Limb (tissue), 2 donors: ENCODE measurements around the gene DAB1.
"Not testable (repeated sequence)": the region's sequence is repeated elsewhere in the genome, so short reads cannot be mapped to it uniquely, and the experiment has no call there.

ENCODE experiments used
- DNase-seq, 2 donors: peaks; one replicate each; pipeline ENCODE4 v3.0.0-alpha.2; 2016; ENCODE audit errors: extremely low spot score in 2 of 2

Gene DAB1

GRCh38 chr1:57124768-57125446 lies 299.0 kb downstream of the DAB1 start:
- DNase-seq: no peak

DNA sequence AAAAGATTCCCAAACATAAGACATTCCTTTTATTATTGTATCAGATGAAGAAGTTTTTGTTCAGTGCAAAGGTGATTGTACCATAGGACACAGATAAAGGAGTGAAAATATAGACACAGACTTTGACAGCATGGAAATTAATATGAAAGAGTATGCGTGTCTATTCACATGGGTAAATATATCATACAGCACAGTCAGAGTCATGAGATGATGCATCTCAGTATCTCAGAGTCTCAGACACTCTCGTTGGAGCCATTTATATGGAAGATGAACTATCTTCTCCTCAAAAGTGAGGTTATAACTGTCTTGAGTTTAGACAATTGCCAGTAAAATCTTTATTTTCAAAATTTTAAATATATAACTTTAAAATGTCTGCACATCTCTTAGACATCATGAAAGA lies 299.7 kb downstream of the DAB1 start:
- DNase-seq: no peak

DNA sequence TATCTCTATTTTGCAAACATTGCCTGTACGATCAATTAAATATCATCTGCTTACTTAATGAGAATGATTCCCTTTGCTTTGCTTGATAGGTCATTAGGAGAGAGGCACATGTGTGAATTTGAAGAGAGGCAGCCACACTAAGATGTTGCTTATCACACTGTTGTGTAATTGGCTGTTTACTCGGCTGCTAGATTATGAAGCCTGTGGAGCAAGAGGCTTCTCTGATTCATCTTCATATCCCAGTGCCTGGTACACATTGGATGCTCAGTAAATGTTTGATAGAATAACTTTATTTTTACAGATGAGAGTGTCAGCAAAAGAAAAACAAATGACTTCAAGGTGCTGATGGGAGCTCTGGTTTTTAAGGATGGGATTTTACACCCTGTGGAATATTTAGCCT lies 301.8 kb downstream of the DAB1 start:
- DNase-seq: no peak

DNA sequence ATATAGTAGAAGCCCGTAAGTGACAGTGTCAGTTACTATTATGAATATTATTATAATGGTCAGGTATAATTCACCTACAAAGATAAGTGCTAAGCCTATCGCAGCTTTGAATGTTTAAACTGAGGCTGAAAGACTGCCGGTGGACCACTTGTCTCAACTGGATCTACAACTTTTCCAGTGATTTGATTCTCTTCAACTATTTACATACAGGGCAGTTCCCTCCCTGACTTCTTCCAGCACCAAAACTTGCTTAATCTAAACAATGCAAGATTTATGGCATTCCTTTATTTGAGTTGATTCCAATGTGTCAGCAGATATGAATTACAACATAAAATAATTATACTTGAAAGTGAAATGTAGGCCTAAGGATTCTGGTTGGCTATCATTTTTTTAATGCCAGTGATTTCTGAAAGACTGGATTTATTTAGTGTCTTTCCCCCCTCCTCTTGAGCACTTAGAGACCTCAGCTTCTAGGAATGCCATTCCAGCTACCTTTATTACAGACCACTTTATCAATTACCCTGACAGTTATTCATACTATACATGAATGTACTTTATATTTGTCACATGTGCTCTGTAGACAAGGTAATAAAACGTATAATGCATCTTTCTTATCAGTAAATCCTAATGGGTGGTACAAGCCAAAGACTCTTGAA lies 304.8 kb downstream of the DAB1 start:
- DNase-seq: no peak

DNA sequence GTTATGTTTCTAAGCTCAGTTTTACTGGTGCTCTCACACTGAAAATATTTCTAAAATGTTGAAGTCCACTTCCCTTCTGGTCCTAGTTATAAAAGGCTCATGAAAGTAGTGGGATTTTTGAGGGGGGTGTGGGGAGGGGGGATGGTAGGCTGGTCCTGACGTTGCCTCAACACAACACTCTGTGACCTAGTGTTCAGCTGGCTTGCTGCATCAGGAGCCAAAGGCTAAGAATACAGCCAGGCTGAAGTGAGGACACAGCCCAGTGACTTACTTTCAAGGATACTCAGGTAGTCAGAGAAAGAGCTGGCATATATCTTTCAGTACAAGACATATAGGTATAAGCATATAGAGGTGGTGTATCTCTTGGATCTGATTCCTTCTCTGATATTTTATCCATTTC lies 306.1 kb downstream of the DAB1 start:
- DNase-seq: no peak

DNA sequence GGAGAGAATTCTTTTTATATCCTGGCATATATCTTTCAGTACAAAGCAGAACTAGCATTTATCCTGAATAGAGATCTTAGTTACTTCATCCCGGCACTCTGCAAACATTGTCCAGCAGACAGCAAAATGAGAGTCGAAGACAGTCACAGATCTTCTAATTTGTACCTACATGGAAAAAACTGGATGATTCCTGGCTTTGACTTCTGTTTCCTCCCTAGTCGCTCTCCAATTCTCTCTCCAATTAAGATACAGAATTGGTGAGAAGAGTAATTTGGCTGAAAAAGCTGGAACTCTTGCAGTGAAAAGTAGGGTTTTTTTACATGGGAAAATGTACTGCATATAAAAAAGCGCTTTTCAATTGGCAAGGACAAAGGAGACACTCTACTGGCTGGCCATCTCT lies 307.0 kb downstream of the DAB1 start:
- no peak for DNase-seq

- no peak for DNase-seq
These were observed 308.7 kb downstream of the DAB1 start for GRCh38 chr1:57115030-57115614.

DNA sequence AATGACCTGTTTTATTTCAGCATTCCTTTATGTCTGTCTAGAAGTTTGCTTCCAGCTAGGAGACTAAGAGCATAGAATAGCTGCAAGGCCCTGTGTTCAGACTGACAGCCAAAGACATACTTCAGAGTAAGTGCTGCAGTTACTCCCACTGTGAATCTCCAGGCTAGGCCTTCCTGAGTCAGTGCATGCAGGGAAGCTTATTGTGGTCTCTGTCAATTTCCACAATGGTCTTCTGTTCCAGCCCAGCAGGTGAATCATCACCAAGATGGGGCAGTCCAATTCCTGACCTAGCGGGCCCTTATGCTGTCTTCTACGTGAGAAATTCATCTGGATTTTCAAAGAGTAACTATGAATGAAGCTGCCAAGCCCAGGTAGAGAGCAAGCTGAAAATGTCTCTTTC lies 311.7 kb downstream of the DAB1 start:
- DNase-seq: no peak

DNA sequence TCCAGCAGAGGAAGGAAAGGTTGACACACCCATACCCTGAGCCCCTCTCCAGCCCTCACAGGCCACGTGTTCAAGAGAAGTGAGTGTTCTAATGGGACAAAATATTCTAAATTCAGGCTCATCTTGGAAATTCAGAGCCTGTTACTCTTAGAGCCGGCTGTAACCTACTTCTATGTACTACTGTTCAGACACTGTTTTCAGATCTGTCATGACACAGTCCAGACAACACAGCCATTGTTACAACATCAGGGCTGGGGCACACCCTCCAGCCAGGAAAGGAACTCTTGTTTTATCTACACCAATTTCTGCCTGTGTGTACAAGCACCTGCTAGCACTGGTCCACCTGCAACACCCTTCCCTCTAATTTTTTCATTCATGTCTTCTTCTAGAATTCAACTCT lies 312.7 kb downstream of the DAB1 start:
- DNase-seq: no peak

- no peak for DNase-seq
These were observed 314.0 kb downstream of the DAB1 start for GRCh38 chr1:57109883-57110282.

- no peak for DNase-seq
These were observed 314.6 kb downstream of the DAB1 start for GRCh38 chr1:57109247-57109646.

- DNase-seq: no peak
These were observed 317.6 kb downstream of the DAB1 start for GRCh38 chr1:57106296-57106695.

- no peak for DNase-seq
These were observed 321.1 kb downstream of the DAB1 start for GRCh38 chr1:57102561-57103326.

GRCh38 chr1:57101209-57101608 lies 322.7 kb downstream of the DAB1 start:
- no peak for DNase-seq

DNA sequence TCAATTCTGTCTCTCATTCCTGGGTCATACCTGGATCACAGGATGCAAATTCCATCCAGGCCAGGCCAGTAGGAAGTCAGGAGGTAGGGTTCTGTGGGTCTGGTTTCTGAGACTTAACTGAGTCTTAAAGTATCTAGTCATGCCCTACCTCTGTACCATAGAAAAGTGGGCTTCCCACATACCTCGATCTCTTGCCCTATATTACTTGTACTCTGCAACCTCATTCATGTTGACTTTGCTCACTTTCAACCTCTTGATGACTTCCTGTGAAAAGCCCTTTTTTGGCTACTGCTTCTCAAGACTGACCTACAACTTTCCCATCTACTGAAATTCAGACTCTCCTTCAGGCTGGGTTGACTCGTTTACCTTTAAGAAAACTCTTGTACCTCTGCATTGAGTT lies 329.1 kb downstream of the DAB1 start:
- no peak for DNase-seq

DNA sequence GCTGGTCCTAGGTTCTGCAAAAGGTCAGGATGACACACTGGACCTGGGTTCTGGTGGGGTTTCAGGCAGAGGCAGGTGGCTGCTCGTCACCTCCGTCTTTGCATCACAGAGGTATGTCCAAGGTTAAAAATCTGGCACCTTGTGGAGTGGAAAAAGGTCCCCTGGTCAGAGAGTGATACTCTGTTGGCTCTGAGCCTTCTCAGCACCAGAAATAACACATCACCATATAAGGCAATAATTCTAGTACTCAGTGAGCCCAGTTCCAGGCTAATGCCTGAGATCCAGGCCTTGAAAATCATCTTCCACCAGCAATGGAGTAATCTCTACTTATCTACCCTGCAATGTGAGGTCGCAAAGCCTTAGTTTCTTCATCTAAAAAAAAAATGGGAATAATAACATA lies 330.7 kb downstream of the DAB1 start:
- no peak for DNase-seq

DNA sequence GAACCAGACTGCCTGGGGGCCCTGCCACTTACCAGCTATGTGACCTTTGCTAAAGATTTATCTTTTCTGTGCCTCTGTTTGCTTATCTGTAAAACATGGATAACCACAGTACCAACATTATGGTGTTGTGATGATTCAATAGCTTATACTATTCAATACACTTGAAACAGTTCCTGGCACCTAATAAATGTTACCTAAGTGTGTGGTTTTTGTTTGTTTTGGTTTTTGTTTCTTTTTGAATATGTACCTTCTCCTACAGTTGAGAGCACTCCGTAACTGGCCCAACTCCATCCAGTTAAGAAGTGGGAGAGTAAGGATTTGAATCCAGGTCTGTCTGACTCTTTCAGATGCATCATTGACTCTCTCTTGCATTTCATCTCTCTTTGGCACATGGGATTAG lies 332.2 kb downstream of the DAB1 start:
- DNase-seq: no peak

DNA sequence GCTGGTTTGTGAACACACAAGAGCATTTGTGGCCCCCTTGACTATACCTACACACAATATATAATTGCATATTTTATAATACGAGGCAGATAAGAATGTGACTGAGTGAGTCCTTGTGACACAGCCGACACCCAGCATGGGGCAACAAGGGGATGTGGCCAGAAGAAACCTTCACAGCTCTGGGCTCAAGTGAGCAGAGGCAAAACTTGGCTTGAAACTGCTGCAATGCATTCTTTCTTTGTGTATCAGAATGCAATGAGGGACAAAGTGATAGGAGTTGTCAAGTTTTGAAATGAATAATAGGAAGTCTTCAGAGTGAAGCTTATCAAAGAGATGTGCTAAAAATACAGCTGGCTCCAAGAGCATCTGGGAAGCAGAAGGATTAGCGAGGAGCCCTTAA lies 334.0 kb downstream of the DAB1 start:
- DNase-seq: no peak

DNA sequence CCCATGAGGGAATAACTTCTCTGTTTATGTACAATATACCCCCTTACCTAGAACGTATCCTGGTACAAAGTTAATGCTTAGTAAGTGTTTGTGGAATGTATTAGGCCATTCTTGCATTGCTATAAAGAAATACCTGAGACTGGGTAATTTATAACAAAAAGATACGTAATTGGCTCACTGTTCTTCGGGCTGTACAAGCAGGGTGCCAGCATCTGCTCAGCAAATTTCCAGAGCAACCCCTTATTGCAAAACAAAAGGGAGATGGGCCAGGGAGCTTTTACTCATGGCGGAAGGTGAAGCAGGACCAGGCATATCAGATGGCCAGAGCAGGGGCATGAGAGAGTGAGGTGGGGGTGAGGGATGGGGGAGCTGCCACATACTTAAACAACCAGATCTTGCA lies 334.6 kb downstream of the DAB1 start:
- no peak for DNase-seq

- DNase-seq: no peak
These were observed 335.2 kb downstream of the DAB1 start for GRCh38 chr1:57088653-57089052.

GRCh38 chr1:57087660-57088059 lies 336.2 kb downstream of the DAB1 start:
- DNase-seq: not testable (repeated sequence)

DNA sequence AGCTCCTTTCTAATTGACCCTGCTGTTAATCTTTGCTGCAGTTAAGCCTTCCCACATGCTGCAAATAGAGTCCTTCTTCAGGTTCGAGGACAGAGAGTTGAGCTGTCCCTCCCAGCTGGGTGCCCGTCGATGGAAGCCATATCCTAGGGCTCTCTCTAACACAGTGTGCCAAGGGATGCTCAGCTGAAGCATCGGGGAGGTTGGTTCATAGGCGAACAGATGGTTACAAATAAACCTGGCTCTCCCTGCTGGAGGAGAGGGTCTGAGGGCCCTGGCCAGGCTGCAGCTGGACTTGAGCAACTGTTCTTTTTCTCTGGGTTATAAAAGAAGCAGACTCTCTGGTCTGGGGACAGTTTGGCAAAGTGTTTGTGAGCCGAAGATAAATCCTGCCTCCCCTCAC lies 337.7 kb downstream of the DAB1 start:
- DNase-seq: no peak
